Measurements from ENCODE around the gene USP40. TPM values are rescaled to one million over a fixed set of nuclear protein-coding genes. Genes with fewer than 3 reads are reported as not detected.

USP40 gene
- total RNA-seq = 10 to 100 TPM; 70.7 to 99.0 (median 85.7) TPM

GRCh38 chr2:233566141-233566956 lies at the start of gene USP40:
TSS of gene USP40 (minus strand) at chr2:233566782. CDS start at chr2:233565554, 1,228 bp downstream.
- H3K4me1 ChIP-seq = peaks cover 5 to 15% of the 10 kb centered on the region in 2 donors
- no peaks in the 10 kb centered on the region for H3K36me3 ChIP-seq
- intact Hi-C loops (cut with DNase I) = no loop called here
- peak within 1 kb of the TSS; percentile 18 to 100 (median 95) for H3K4me3 ChIP-seq (replicated peaks in 1 of 3)
- peak in 1 of 6 experiments; percentile 9 for TF ChIP-seq CTCF (IDR thresholded peaks at IDR 0.05)
- peak; percentile 48 to 86 for TF ChIP-seq POLR2A (IDR thresholded peaks at IDR 0.05)
- 0 to 1% methylated on average over 31 to 47 of the region's 51 CpGs for WGBS, 2 donors
- H3K27me3 ChIP-seq = no peaks in the 10 kb centered on the region
- peak; percentile 91 to 94 for DNase-seq
- no peaks in the 10 kb centered on the region for H3K9me3 ChIP-seq
- peak within 1 kb of the TSS; percentile 96 to 99 (median 97) for H3K27ac ChIP-seq

- Histone ChIP-seq H3K27ac (no peak overlapping the region), H3K4me1 (no peaks in the 10 kb centered on the region), H3K9me3 (no peaks in the 10 kb centered on the region), H3K4me3 (replicated peaks in 1 of 3) (no peak overlapping the region), H3K27me3 (no peaks in the 10 kb centered on the region), H3K36me3 (no peaks in the 10 kb centered on the region)
- intact Hi-C loops (cut with DNase I) = no loop called here
- DNase-seq = no peak
- 79 to 82% methylated on average over 4 of the region's 4 CpGs for WGBS, 2 donors
- TF ChIP-seq CTCF (IDR thresholded peaks at IDR 0.05) = no peak
- no peak for TF ChIP-seq POLR2A (IDR thresholded peaks at IDR 0.05)
Measured at GRCh38 chr2:233611284-233611683, 44.7 kb upstream of the USP40 start.

- H3K36me3 ChIP-seq = no peaks in the 10 kb centered on the region
- intact Hi-C loops (cut with DNase I) = no loop called here
- H3K27ac ChIP-seq = no peak overlapping the region
- H3K4me1 ChIP-seq = no peaks in the 10 kb centered on the region
- H3K9me3 ChIP-seq = no peaks in the 10 kb centered on the region
- WGBS, 2 donors = 93 to 97% methylated on average over 1 of the region's 1 CpG
- no peak overlapping the region for H3K4me3 ChIP-seq (replicated peaks in 1 of 3)
- no peak for DNase-seq
- TF ChIP-seq POLR2A (IDR thresholded peaks at IDR 0.05) = no peak
- no peaks in the 10 kb centered on the region for H3K27me3 ChIP-seq
Measured at GRCh38 chr2:233605680-233606079, 39.1 kb upstream of the USP40 start.

GRCh38 chr2:233604826-233605225 lies 38.2 kb upstream of the USP40 start:
- DNase-seq = no peak
- Histone ChIP-seq H3K27ac (no peak overlapping the region), H3K4me3 (replicated peaks in 1 of 3) (no peak overlapping the region), H3K4me1 (no peaks in the 10 kb centered on the region), H3K27me3 (no peaks in the 10 kb centered on the region), H3K36me3 (no peaks in the 10 kb centered on the region), H3K9me3 (no peaks in the 10 kb centered on the region)
- TF ChIP-seq POLR2A (IDR thresholded peaks at IDR 0.05) (no peak), CTCF (IDR thresholded peaks at IDR 0.05) (no peak)
- WGBS, 2 donors = 90 to 94% methylated on average over 3 of the region's 3 CpGs
- intact Hi-C loops (cut with DNase I) = no loop called here

- Histone ChIP-seq H3K27ac (no peak overlapping the region), H3K36me3 (no peaks in the 10 kb centered on the region), H3K4me1 (no peaks in the 10 kb centered on the region), H3K4me3 (replicated peaks in 1 of 3) (no peak overlapping the region), H3K27me3 (no peaks in the 10 kb centered on the region), H3K9me3 (no peaks in the 10 kb centered on the region)
- WGBS, 2 donors = 79 to 85% methylated on average over 4 of the region's 4 CpGs
- TF ChIP-seq POLR2A (IDR thresholded peaks at IDR 0.05) (no peak), CTCF (IDR thresholded peaks at IDR 0.05) (no peak)
- DNase-seq = no peak
- intact Hi-C loops (cut with DNase I) = no loop called here
Measured at GRCh38 chr2:233603520-233603919, 36.9 kb upstream of the USP40 start.

All from thyroid gland (tissue), 4 donors.